ENCODE measurements around the gene ISG15.
"Not testable (repeated sequence)": the region's sequence is repeated elsewhere in the genome, so short reads cannot be mapped to it uniquely, and the experiment has no call there.

ISG15 gene

GRCh38 chr1:975896-976683 is 37.2 kb upstream of the ISG15 start:
- DNase-seq = no peak

- DNase-seq = not testable (repeated sequence)
Measured at GRCh38 chr1:976791-977190, 36.5 kb upstream of the ISG15 start.

DNA sequence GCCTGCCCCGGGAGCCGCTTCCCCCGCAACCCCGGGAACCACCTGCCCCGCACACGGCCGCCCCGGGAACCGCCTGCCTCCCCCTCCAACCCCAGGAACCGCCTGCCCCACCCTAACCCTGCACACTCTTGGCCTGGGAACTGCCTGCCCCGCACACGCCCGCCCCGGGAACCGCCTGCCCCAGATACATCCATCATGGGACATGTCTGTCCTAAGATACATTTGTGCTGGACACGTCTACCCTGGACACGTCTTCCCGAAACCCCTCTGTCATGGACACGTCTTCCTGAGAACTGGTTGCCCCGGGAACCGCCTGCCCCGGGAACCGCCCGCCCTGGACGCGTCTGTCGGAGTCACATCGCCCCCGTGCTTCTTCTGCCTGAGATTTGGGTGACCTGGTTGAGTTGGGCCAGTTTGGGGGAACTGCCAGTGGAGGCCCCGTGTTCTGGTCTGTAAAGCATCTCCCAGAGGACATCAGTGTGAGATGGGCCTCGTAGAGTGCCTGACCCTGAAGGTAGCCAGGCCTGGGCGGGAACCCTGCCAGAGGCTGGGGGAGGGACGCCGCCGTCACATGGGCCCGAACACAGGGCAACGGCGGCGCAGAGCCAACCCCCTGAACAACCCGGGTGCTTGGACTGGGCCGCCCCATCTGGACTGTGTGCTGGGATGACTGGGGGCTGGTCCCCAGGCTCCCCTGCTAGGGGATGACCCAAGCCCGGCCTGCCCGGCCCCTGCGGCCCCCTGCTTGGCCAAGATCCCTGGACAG is 35.0 kb upstream of the ISG15 start:
- DNase-seq = no peak

- no peak for DNase-seq
Measured at GRCh38 chr1:978835-979743, 34.2 kb upstream of the ISG15 start.

GRCh38 chr1:979744-980072 is 33.6 kb upstream of the ISG15 start:
- DNase-seq = no peak

- peak; percentile 31 for DNase-seq
Measured at GRCh38 chr1:980137-980571, 33.1 kb upstream of the ISG15 start.

- peak; percentile 27 for DNase-seq
Measured at GRCh38 chr1:980602-981395, 32.5 kb upstream of the ISG15 start.

GRCh38 chr1:981491-981954 is 31.8 kb upstream of the ISG15 start:
- DNase-seq = no peak

DNA sequence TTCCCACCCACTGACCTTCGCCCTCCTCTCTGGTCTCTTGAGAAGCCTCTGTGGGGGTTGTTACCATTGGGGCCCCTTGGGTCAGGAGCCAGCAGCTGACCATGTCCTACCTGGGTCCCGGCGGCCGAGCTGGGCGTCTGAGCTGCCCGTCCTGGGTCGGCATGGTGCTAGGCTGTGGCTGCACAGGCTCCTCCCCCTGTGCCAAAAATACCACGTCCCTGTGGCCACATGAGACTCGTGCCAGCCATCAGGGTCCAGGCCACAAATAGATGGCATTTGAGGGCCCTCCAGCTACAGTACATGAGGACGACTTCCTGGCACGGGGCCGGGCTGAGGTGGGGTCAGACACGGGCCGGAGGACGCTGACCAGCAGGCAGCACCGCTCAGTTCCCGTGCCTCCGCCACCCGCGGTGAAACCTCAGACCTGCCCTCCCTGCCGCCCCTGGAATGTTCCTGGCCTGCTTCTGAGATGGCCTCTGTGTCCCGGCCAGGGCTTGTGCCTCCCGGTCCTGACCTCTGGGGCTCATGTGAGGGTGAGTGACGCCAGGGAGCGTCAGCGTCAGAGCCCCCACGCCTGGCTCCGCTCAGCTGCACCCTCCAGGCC is 31.2 kb upstream of the ISG15 start, which contains the start of gene PERM1:
PERM1 (minus strand) TSS at position 139 of the 604 bp plus-strand sequence. CDS start 1,064 bp downstream, outside the sequence.
- peak; percentile 43 for DNase-seq

DNA sequence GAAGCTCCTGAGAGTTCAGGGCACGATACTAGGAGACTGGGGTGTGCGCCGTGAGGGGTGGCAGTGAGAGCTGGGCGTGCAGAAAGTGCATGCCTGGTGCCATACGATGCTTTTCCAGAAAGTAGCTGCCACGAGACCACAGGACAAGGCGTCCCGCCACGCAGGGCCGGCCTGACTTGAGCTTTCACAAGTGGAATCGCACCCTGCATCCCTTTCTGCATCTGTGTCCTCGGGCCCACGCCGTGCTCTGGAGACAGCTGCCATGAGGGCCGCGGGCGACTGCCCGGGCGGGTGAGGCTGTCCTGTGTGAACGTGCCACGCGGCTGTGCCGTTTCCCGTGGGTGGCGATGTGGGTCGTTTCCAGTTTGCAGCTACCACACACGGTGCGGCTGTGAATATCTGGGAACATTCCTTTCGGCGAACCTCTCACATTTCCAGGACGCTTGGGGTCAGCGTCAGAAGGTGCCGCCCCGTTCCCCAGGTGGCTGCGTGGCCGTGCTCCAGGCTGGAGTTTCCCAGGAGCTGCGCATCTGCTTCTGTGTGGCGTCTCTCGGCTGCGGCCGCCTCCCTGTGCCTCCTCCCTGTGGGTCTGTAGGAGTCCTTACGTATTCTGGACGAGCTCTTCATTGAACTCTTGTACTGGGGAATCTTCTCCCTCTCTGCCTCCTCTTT is 30.4 kb upstream of the ISG15 start:
- no peak for DNase-seq

DNA sequence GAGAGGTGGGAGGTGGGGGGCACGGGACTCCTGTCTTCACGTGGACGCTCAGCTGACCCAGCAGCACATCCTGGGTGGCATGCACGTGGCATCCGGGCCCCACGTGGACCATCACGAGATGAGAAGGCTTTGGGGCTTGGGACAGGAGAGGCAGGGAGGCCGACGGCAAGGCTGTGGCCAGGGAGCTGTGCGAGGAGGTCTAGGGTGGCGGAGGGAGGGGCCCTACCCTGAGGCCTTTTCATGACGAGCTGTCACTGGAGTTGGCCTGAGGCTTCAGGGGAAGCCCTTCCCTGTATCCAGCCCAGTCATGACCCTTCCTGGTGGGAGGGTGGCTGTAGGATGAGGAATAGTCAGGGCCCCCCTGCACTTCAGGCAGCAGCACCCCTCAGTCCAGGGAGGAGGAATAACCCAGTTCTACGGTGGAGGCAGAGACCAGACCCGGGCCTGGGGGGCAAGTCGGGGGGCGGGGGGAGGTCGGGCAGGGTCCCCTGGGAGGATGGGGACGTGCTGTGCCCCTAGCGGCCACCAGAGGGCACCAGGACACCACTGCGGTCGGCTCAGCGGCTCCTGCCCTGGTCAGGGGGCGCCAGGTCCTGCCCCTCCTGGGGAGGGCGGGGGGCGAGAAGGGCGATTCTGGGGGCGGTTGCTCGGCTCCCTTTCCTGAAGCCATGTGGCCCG is 29.4 kb upstream of the ISG15 start:
- peak; percentile 68 for DNase-seq

DNA sequence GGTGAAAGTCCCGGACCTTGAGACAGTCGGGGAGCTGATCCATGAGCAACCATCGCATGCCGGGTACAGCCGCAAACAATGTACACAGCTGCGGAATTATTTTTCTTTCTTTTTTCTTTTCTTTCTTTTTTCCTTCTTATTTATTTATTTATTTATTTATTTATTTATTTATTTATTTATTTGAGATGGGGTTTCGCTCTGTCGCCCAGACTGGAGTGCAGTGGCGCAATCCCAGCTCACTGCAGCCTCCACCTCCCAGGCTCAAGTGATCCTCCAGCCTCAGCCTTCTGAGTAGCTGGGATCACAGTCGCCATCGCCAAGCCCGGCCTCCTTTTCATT is 28.9 kb upstream of the ISG15 start:
- no peak for DNase-seq

GRCh38 chr1:985126-985525 is 28.2 kb upstream of the ISG15 start:
- no peak for DNase-seq

GRCh38 chr1:988061-988460 is 25.2 kb upstream of the ISG15 start:
- DNase-seq = not testable (repeated sequence)

- DNase-seq = not testable (repeated sequence)
Measured at GRCh38 chr1:991275-991674, 22.0 kb upstream of the ISG15 start.

DNA sequence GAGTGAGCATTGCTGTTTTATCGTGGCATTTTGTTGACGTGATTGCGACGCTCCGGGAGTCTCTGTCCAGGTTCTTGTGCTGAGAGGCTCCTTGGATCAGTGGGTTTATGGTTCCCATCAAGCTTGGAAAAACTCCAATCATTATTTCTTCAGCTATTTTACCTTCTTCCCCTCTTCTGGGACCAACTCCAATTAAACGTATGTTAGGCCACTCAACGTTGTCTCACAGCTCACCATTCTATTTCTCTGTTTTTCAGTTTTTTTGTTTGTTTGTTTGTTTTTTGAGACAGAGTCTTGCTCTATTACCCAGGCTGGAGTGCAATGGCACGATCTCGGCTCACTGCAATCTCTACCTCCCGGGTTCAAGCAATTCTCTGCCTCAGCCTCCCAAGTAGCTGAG is 21.4 kb upstream of the ISG15 start:
- DNase-seq = no peak

GRCh38 chr1:992362-992761 is 20.9 kb upstream of the ISG15 start:
- no peak for DNase-seq

GRCh38 chr1:993379-993995 is 19.8 kb upstream of the ISG15 start:
- DNase-seq = no peak

DNA sequence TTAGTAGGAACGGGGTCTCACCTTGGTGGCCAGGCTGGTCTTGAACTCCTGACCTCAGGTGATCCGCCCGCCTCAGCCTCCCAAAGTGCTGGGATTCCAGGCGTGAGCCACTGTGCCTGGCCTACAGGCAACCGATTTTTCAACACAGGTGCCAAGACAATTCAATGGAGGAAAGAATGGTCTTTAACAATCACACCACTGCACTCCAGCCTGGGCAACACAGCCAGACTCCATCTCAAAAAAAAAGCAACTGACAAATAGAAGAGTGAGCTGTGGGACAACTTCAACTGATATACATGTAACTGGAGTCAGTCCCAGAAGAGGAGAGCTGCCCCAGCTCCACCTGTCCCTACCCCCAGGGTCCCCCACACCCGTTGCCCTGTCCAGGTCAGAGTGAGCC is 18.8 kb upstream of the ISG15 start:
- not testable (repeated sequence) for DNase-seq

Data from left hindlimb (tissue), 1 donor.